ENCODE measurements around the gene DOCK10.

DOCK10 gene

GRCh38 chr2:224753743-224754540, 288.3 kb downstream of the DOCK10 start:
- DNase-seq: no peak

DNA sequence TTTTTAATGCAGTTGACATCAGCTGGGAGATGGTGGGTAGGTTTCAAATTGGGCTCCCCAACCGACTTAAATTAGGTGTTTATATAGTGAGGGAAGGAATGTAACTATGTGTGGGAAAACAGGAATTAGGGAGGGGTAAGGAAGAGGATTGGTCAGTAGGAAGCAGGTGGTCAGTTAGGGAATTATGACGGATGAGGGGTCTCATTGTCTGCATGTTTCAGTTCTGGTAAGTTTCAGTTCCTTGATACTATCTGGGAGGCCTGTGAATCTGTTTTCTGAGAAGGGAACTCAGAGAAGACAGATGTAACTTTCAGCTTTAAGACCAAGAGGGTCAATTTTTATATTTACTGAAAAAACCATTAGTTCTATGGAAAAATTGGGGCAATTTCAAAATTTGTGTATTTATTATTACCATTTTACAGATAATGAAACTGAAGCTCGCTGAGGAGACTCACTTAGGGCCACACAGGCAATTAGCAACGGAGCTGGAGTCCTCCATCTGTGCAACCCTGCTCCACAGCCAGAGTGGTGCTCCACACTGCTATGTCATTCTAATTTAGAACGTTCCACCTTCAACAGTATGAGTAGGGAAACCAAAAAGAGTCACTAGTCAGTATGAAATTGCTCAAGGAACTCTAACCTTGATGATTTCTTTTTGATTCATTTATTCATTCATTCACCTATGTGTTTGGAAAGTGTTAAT, 290.1 kb downstream of the DOCK10 start:
- DNase-seq: no peak

- DNase-seq: no peak
Observed at GRCh38 chr2:224749136-224749535, 293.1 kb downstream of the DOCK10 start.

- no peak for DNase-seq
Observed at GRCh38 chr2:224747765-224748164, 294.5 kb downstream of the DOCK10 start.

DNA sequence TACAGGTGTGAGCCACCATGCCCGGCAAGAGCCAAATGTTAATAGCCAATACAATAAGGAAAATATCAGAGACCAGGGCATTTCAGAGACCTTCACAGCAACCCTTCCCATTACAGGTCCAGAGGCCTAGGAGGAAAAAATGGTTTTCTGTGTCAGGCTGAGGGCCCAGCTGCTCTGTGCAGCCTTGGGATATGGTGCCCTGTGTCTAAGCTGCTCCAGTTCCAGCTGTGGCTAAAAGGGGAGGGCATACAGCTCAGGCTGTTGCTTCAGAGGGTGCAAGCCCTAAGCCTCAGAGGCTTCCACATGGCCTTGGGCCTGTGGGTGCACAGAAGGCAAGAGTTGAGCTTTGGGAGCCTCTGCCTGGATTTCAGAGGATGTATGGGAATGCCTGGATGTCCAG, 306.0 kb downstream of the DOCK10 start:
- DNase-seq: no peak

- no peak for DNase-seq
Observed at GRCh38 chr2:224734949-224735348, 307.3 kb downstream of the DOCK10 start.

- no peak for DNase-seq
Observed at GRCh38 chr2:224731665-224732064, 310.6 kb downstream of the DOCK10 start.

DNA sequence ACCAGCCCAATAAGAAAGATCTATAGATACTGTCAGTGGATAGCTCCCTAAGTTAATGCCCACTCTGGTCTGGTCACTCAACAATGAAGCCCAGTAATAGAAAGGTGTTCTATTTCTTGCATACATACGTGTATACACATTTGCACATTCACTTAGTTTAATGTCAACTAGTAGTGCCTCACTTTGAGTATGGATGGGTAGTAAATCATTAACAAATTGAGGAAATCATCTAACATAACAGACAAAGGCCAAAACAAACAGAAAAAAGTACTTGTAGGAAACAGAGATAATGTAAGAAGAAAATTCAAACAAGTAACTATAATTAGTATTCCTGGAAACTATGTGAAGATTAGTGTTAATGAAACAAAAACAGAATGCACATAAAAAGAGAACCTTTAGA, 312.8 kb downstream of the DOCK10 start:
- no peak for DNase-seq

DNA sequence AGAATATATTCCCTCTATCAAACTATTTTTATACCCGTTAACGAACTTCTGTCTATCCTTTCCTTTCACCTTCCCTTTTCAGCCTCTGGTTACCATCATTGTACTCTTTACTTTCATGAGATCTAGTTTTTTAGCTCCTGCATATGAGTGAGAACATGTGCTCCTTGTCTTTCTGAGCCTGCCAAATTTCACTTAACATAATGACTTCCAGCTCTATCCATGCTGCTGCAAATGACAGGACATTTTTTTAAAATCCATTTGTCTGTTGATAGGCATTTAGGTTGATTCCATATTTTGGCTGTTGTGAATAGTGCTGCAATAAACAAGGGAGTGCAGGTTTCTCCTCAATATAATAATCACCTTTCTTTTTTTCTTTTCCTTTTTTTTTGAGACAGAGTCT, 317.9 kb downstream of the DOCK10 start:
- DNase-seq: no peak

- no peak for DNase-seq
Observed at GRCh38 chr2:224723586-224724217, 318.6 kb downstream of the DOCK10 start.

DNA sequence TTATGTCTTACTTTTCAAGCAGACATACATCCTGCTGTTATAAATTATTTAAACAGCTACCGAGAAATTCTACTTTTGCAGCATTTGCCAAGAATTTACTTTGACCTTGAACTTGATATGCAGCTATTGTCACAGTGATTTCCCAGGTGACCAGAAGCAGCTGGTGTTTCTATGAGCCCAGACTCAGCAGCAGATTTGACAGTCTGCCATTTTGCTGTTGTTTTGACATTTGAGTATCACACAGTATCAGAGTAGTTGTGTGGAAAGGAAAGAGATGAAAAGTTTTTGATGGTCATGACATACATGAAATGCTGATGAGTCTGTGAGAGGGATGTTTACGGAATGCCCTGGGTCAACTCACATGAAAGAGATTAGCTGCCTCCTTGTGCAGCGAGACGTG, 319.5 kb downstream of the DOCK10 start:
- DNase-seq: no peak

DNA sequence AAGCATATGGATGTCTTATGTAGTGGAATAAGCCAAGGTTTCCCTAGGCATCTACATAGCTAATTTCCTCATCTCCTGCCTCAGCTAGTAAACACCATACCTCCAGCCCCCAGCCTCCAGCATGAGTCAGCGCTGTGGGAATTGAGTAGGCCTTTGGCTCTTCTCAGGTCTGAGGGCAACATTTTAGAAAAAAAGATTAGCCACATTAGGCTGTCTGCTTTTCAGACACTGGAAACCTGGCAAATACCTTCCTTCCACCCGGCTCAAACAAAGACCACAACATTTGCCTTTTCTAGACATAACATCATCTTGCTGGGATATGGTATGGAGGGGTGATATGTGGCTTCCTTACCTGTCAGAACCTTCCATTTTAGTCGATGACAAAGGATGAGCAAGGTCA, 320.0 kb downstream of the DOCK10 start:
- no peak for DNase-seq

DNA sequence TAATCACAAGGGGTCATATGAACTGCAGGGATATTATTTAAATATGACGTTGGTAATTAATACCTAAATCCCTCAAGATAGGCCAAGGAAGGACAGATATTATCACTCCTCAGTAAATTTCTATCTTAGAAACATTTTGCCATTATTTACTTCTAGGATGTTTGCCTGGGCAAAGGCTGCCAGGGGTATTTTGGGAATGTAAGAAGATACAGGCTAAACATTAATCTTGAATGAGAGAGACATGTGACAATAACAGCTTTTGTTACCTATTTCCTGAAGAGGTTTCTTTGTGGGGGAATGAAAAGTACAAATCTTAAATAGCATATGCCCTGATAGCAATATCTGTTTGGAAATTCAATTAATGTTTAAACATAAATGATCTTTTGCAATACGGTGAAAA, 325.3 kb downstream of the DOCK10 start:
- no peak for DNase-seq

GRCh38 chr2:224716201-224716600, 326.1 kb downstream of the DOCK10 start, which contains the start of gene CCDC195:
Gene CCDC195, minus strand, starts transcription at chr2:224716365. Its CDS starts 0 bp downstream, at chr2:224716365.
- no peak for DNase-seq

Data from NCI-H526 treated with DMSO at 0.1 percent for 48 hours (cell line).